ENCODE measurements around the gene SHC2. TPM values are rescaled to one million over a fixed set of nuclear protein-coding genes. Genes with fewer than 3 reads are reported as not detected.

SHC2 gene
- total RNA-seq, 1 donor from 2014 or later = 4.4 TPM

- DNase-seq (ENCODE audit: low read depth) = no peak
Measured at GRCh38 chr19:376111-376470, 84.7 kb downstream of the SHC2 start.

GRCh38 chr19:375395-376110 lies 85.3 kb downstream of the SHC2 start:
- DNase-seq (ENCODE audit: low read depth) = no peak

DNA sequence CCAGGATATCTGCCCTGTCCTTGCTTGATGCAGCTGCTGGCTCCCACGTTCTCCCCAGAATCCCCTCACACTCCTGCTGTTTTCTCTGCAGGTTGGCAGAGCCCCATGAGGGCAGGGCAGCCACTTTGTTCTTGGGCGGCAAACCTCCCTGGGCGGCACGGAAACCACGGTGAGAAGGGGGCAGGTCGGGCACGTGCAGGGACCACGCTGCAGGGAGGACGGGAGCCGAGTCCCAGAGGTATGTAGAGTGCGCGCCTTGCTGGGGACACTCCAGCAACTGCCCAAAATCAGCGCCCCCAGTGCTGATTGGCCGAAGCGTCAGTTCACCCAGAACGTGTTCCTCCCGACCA lies 86.0 kb downstream of the SHC2 start:
- no peak for DNase-seq (ENCODE audit: low read depth)

DNA sequence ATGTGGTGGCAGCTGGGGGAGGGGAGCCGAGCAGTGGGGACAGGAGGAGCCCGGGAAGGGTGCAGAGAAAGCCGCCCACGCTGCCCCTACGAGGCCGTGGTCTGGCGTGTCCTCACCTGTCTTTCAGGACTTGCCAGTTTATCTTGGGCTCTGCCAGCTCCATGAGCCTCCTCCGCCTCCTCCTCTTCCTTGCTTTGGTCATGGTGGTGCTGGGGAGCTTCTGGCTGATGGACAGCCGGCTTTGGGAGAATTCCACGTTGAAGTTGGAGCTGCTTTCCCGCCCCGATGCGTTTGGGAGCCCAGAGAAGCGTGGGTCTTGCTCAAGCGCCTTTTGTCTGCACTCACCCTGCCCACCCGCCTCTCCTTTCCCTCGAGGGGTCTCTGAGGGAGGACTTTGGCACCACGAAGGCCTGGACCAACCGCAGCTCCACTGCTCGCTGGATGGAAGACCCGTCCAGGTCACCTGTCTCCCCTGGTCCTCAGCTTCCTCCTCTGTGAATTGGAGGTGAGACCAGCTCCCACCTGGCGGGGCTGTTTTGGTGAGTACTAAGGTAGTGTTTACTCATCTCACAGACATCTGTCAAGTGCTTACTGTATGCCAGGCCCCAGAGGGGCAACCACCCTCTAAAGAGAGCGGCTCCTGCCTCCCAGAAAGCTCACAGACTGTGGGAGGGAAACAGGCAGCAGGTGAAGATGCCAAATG lies 86.5 kb downstream of the SHC2 start:
- no peak for DNase-seq (ENCODE audit: low read depth)

DNA sequence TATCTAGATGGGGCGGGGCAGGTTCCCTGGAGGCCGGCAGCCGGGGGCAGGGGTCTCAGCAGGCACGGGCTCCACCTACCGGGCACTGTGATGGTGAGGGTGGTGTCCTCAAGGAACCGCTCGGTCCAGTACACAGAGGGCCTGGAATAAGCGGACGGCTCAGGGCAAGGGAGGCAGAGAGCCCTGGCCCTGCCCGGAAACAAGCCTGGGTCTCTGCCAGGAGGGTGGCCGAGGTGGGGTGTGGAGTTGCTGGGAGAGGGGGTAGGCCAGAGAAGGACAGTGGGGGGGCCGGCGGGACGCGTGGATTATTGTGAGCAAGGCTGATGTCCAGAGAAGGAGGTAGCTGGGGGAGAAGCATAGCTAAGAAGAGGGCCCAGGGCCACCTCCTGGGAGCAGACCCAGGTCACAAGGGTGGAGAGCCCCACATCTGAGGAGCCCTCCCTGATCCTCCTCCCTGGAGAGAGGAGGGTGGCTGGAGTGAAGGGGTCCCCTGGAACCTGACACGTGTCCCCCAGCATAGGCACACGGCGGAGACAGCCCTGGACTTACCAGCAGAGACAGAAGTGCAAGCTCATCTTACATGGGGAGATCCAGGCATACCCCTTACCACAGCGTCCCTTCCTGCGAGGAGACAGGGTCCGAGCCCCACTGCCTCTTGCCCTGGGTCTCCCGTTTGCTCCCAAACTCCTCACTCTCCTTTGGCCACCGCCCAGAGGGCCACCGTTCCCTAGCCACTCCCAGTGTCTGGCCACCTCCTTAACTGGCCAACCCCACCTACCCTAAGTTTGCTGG lies 87.2 kb downstream of the SHC2 start:
- DNase-seq (ENCODE audit: low read depth) = no peak

DNA sequence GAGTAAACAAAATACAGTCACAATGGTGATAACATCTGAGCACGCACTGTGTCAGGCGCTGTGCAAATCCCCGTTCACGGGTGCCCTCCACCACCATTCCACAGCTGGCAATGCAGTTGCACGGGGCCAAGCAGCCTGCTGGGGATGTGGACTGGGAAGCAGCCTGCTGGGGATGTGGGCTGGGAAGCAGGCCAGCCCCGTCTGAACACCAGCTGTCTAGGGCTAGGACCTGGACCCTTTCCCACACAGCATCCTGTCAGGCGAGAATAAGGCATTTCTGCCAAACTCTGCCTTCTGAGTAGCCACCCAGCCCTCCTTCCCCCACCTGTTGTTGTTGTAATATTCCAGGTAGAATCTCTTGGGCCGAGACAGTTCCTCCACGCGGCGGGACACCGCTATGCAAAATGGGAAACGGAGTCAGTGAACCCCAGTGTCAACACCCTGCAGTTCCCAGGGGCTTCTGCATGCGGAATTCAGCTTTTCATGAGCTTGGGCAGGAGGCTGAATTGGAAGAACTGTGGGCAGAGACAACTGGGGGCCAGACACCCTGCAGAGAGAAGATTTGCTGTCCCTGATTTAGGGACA lies 88.4 kb downstream of the SHC2 start:
- DNase-seq (ENCODE audit: low read depth) = peak; percentile 91

DNA sequence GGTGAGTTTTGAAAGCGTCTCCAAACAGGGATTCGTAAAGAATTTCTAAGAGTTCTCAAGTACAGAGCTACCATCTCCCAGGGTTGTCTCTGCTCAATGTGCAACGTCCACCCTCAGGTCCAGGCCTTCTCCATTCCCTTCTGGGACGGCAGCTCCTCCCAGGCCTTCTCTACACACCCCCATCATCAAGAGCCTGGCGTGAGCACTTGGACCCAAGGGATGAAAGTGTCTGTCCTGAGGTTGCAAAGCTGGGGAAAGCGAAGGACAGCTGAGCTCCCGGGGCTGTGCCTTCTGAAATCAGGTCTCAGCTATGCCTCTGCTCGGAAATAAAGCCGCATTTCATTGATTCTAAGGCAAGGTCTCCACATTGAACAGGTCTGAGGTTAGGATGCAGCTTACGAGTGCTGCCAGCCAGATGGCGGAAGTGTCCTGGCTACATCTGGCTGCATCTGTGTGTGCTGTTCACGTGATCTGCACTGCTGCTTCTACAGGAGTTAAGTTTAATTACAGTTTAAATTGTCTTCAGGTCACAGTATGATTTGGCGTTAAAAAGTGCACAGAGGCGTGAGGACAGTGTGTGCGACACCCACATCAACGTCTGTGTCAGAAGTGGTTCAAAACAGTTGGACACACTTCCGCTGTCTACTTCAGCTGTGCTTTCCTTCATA lies 89.2 kb downstream of the SHC2 start:
- DNase-seq (ENCODE audit: low read depth) = no peak

DNA sequence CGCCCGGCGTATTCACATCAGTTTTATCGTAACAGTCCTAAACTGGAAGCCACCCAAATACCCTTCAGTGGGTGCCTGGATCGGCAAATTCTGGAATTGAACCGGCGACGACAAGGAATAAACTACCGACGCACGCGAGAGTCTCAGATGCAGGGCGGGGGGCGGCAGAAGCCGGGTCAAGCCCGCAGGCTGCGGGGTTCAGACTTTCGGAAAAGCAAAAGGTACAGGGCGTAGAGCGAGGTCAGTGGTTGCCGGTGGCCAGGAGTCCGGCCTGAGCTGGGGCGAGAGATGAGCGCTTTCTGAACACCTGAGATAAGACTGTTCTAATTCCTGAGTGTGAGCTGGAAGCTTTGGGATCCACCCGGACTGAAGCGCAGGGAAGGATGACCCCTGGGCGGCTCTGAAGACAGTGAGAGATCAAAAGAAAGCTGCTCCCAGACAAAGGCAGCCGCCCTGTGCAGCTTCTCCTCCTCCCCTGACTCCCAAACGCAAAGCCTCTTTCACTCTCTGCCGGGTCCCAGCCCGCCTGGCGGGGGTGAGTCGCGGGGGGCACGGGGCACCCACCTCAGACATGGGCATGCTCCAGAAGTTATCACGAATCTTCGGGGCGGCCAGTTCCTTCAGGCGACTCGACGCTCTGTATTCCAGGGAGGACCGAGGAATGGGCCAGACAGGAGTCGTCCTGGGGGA lies 90.0 kb downstream of the SHC2 start:
- DNase-seq (ENCODE audit: low read depth) = no peak

DNA sequence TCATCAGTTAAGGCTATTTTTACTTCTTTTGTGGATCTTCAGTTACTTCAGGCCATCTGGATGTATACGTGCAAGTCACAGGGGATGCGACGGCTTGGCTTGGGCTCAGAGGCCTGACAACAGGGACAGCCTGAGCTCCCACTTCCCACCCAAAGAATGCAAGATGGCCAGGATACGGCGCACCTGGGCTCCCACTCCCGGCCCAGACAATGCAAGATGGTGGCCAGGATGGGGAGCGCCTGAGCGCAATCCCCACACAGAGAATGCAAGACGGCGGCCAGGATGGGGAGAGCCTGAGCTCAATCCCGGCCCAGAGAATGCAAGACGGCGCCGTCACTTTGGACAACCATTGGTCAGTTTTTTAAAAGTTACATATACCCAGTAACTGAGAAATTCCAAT lies 91.0 kb downstream of the SHC2 start:
- no peak for DNase-seq (ENCODE audit: low read depth)

- DNase-seq (ENCODE audit: low read depth) = no peak
Measured at GRCh38 chr19:369256-369655, 91.6 kb downstream of the SHC2 start.

- DNase-seq (ENCODE audit: low read depth) = no peak
Measured at GRCh38 chr19:368630-369024, 92.2 kb downstream of the SHC2 start.

- DNase-seq (ENCODE audit: low read depth) = no peak
Measured at GRCh38 chr19:367963-368629, 92.7 kb downstream of the SHC2 start.

GRCh38 chr19:367561-367960 lies 93.3 kb downstream of the SHC2 start:
- DNase-seq (ENCODE audit: low read depth) = no peak

GRCh38 chr19:366951-367350 lies 93.9 kb downstream of the SHC2 start:
- no peak for DNase-seq (ENCODE audit: low read depth)

Other genes with a start within 250 kb of the SHC2 start
- 0.05 TPM in 1 of 2 replicates, not detected in the other for gene PLPP2, start 169.6 kb downstream of the SHC2 start, total RNA-seq
- 16.0 and 28.1 TPM in 2 replicates for gene MIER2, start 116.2 kb downstream of the SHC2 start, total RNA-seq
- gene C2CD4C, start 51.9 kb downstream of the SHC2 start, total RNA-seq = 0.11 and 0.16 TPM in 2 replicates
- 0.29 and 0.52 TPM in 2 replicates for gene MADCAM1, start 35.5 kb upstream of the SHC2 start, total RNA-seq
- 64.5 and 75.2 TPM in 2 replicates for gene TPGS1, start 46.5 kb upstream of the SHC2 start, total RNA-seq
- 103 and 139 TPM in 2 replicates for gene CDC34, start 70.7 kb upstream of the SHC2 start, total RNA-seq
- not detected in 2 replicates for gene GZMM, start 83.0 kb upstream of the SHC2 start, total RNA-seq
- 519 and 528 TPM in 2 replicates for gene BSG, start 111.6 kb upstream of the SHC2 start, total RNA-seq
- 2.9 and 3.5 TPM in 2 replicates for gene HCN2, start 128.8 kb upstream of the SHC2 start, total RNA-seq
- gene POLRMT, start 172.5 kb upstream of the SHC2 start, total RNA-seq = 47.7 and 54.3 TPM in 2 replicates
- 0.16 and 0.21 TPM in 2 replicates for gene FGF22, start 178.8 kb upstream of the SHC2 start, total RNA-seq
- gene RNF126, start 202.2 kb upstream of the SHC2 start, total RNA-seq = 86.4 and 94.6 TPM in 2 replicates
- gene FSTL3, start 215.4 kb upstream of the SHC2 start, total RNA-seq = 157 and 175 TPM in 2 replicates
- gene PRSS57, start 234.4 kb upstream of the SHC2 start, total RNA-seq = not detected in 2 replicates
- gene PALM, start 247.9 kb upstream of the SHC2 start, total RNA-seq = 4.8 and 7.8 TPM in 2 replicates